Fibroblast of villous mesenchyme (primary cell): ENCODE results near the gene EGFL7. TPM values are rescaled to one million over a fixed set of nuclear protein-coding genes. Genes with fewer than 3 reads are reported as not detected.

Source experiments
- DNase-seq: peaks from one replicate; pipeline ENCODE4 v3.0.0-alpha.2; 2010; ENCODE audit warnings: low read depth
- H3K4me3 ChIP-seq: 2 replicates; pipeline ENCODE4 v1.5.1; 2011; ENCODE audit warnings: low read depth, mild to moderate bottlenecking, low read length
- total RNA-seq: library from RNA; depleted of rRNA; stranded (reverse); fragments of >200 nt; gene quantifications from 2 replicates; pipeline ENCODE4 v1.2.3, GENCODE V29; 2012
- TF ChIP-seq, protein P1 (sequence below): IDR thresholded peaks from 2 replicates; pipeline ENCODE4 v1.5.1; 2012; ENCODE audit warnings: low read depth, mild to moderate bottlenecking, low read length; ENCODE audit not compliant: insufficient read depth

The EGFL7 gene
- total RNA-seq, 1 donor: 9.9 TPM

DNA sequence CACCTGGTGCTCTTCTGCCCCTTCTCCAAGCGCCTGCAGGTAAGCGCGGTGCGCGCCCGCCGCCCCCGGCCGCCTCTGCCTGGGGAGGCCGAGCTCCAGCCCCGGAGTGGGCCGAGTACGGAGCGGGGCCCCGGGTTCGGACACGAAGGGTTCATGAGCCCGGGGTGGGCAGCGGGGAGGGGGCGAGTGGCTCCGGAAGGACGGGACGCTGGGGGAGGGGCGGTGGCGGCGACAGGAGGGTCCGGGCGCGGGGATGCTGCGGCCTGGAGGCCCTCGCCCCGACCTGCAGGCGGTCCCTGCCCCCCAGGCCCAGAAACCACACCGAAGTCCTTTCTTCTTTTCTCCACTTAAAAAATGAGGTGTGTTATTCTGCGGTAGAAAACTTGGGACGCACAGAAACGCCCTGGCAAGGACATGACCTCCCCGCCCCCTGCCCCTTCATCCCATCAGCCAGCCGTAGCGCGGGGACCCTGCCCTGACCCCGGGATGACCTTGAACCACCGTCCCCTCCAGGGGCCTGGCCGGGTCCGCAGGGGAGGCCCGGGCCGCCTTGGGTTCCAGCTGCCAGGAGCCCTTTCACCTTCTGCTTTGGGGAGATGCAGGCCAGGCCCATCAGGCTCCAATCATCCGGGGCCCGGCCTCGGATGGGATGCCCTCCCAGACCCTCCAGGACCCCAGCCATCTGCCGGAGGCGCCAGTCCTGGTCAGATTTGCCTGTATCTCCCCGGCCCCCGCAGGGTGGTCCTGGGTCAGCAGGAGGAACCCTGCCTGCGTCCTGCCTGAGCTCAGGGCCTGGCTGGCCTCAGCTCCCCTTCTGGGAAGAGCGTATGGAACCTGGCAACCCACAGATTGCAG, 50.2 kb downstream of the EGFL7 start:
- H3K4me3 ChIP-seq: peak overlapping the region; percentile 35
- TF ChIP-seq, protein P1, sequence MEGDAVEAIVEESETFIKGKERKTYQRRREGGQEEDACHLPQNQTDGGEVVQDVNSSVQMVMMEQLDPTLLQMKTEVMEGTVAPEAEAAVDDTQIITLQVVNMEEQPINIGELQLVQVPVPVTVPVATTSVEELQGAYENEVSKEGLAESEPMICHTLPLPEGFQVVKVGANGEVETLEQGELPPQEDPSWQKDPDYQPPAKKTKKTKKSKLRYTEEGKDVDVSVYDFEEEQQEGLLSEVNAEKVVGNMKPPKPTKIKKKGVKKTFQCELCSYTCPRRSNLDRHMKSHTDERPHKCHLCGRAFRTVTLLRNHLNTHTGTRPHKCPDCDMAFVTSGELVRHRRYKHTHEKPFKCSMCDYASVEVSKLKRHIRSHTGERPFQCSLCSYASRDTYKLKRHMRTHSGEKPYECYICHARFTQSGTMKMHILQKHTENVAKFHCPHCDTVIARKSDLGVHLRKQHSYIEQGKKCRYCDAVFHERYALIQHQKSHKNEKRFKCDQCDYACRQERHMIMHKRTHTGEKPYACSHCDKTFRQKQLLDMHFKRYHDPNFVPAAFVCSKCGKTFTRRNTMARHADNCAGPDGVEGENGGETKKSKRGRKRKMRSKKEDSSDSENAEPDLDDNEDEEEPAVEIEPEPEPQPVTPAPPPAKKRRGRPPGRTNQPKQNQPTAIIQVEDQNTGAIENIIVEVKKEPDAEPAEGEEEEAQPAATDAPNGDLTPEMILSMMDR: no peak
- DNase-seq: no peak

- H3K4me3 ChIP-seq: no peak overlapping the region
- TF ChIP-seq, protein P1: no peak
- no peak for DNase-seq
These were observed 50.8 kb downstream of the EGFL7 start for GRCh38 chr9:136713550-136713949.

DNA sequence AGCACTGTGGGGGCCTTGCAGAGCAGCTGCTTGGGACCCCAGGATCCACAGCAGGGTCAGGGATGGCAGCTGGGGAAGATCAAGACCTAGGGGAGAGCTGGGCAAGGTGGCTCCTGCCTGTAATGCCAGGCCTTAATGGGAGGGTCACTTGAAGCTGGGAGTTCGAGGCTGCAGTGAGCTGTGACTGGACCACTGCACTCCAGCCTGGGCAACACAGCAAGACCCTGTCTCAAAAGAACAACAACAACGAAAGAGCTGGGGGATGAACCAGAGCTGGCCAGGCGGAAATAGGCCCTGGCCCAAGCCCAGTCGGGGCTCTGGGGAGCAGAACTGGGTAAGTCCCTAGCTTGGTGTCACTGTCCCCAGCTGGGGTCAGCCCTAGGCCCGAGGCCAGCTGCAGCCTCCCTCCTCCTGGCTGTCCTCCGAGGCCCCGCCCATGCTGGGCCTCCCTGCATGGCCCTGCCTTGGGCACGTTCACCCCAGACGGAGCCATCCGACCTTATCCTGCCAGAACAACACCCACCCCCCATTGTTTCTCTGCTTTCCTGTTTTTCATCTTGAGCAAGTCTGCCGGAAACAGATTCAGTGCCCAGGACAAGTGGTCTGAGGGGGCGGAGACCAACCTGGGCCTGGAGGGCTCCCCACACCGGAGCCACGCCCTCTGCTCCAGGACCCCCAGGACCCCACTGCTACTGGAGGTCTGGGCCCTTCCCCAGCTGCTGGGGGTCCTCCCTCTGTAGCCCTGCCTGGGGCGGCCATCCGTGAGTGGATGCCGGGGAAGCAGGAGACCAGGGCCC, 51.6 kb downstream of the EGFL7 start:
- TF ChIP-seq, protein P1: no peak
- H3K4me3 ChIP-seq: no peak overlapping the region
- no peak for DNase-seq

- DNase-seq: no peak
- TF ChIP-seq, protein P1: no peak
- no peak overlapping the region for H3K4me3 ChIP-seq
These were observed 52.2 kb downstream of the EGFL7 start for GRCh38 chr9:136714893-136715274.

DNA sequence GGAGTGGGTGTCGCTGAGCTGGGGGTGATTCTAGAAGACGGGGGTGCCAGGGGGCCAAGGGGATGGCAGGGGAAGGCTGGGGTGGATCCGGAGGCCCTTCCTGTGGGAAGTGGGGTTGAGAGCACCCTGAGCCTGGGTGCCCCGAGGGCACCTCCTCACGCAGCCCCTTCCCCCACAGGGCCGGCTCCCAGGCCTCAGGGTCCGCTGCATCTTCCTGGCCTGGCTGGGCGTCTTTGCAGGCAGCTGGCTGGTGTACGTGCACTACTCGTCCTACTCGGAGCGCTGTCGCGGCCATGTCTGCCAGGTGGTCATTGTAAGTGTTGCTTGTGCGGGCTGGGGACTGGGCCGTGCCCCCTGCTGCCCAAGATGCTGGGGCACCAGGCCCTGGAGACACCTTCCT, 54.7 kb downstream of the EGFL7 start:
- H3K4me3 ChIP-seq: no peak overlapping the region
- TF ChIP-seq, protein P1: no peak
- no peak for DNase-seq

DNA sequence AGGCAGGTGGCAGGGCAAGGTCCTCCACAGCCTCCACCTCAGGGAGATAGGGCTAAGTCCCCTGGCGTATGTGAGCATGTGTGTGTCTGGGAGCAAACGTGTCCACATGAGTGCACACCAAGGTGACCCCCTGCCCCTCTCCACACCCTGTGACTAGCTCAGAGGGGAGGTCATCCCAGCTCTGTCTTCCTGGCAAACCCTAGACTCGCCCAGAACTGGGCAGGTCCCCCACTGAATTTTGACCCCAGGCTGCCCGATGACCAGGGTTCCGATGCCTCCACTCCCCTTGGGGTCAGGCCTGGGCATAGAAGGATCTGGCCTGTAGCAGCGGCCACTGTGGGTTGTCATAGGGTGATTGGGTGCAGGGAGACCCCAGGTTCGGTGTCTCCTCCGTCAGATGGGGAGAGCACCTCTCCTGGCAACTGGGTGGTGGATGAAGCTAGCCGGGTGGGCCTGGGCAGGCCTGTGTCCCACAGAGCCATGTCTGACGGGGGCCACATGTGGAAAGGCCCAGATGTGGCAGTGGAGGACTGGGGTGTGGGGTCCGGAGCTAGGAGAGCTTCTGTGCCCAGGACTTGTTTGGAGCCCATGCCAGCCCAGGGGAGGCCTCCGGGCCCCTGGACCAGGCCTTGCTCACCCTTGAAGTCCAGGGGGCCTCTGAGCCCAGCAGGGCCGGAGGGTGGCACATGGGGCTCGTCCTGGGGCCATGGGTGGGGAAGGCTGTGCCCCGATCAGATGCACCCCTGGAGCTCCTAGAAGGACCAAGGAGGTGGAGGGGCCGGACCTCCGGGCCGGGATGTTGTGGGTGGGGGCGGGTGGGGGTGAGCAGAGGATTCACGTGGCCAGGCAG, 55.9 kb downstream of the EGFL7 start:
- no peak for DNase-seq
- H3K4me3 ChIP-seq: no peak overlapping the region

More for the DNA sequence above, 55.9 kb downstream of the EGFL7 start:
- TF ChIP-seq, protein P1: no peak
